ENCODE results near the gene ZBTB5.

DNA sequence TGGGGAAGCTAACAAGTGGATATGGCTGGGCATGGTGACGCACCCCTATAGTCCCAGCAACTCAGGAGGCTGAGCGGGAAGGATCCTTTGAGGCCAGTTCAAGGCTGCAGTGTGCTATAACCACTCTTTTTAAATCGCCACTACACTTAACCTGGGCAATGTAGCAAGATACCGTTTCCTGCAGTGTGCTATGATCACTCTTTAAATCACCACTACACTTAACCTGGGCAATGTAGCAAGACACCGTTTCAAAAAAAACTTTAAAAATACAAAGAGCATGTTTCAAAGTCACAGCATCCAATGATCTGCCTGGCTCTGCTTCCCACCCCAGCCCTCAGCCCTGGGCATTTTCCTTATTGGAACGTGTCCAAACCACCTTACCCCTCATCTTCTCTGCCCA lies 28.2 kb downstream of the ZBTB5 start:
- TF ChIP-seq, protein P1, sequence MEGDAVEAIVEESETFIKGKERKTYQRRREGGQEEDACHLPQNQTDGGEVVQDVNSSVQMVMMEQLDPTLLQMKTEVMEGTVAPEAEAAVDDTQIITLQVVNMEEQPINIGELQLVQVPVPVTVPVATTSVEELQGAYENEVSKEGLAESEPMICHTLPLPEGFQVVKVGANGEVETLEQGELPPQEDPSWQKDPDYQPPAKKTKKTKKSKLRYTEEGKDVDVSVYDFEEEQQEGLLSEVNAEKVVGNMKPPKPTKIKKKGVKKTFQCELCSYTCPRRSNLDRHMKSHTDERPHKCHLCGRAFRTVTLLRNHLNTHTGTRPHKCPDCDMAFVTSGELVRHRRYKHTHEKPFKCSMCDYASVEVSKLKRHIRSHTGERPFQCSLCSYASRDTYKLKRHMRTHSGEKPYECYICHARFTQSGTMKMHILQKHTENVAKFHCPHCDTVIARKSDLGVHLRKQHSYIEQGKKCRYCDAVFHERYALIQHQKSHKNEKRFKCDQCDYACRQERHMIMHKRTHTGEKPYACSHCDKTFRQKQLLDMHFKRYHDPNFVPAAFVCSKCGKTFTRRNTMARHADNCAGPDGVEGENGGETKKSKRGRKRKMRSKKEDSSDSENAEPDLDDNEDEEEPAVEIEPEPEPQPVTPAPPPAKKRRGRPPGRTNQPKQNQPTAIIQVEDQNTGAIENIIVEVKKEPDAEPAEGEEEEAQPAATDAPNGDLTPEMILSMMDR (conservative IDR thresholded peaks at IDR 0.05; ENCODE audit: low read length) = no peak
- no peak for TF ChIP-seq EZH2phosphoT487 (IDR thresholded peaks at IDR 0.05; ENCODE audit: borderline replicate concordance)
